Measurements from ENCODE around the gene APOBEC4. TPM values are rescaled to one million over a fixed set of nuclear protein-coding genes. Genes with fewer than 3 reads are reported as not detected.
A peak's percentile ranks its signal among the peaks of the same experiment; 100 is the strongest.

APOBEC4 gene
- total RNA-seq, 1 experiment from 2014 or later: not detected

- no peaks in the 10 kb centered on the region for H4K20me1 ChIP-seq (ENCODE audit: insufficient read depth)
- intact Hi-C loops (cut with micrococcal nuclease): no loop called here
- H3K27ac ChIP-seq (ENCODE audit: low read depth, low read length): no peak overlapping the region
- H2AFZ ChIP-seq (ENCODE audit: low read depth, low read length, poor library complexity, severe bottlenecking): peak overlapping the region; percentile 66
- no peaks in the 10 kb centered on the region for H3K79me2 ChIP-seq (ENCODE audit: insufficient read depth, low read length)
- TF ChIP-seq, protein P1, sequence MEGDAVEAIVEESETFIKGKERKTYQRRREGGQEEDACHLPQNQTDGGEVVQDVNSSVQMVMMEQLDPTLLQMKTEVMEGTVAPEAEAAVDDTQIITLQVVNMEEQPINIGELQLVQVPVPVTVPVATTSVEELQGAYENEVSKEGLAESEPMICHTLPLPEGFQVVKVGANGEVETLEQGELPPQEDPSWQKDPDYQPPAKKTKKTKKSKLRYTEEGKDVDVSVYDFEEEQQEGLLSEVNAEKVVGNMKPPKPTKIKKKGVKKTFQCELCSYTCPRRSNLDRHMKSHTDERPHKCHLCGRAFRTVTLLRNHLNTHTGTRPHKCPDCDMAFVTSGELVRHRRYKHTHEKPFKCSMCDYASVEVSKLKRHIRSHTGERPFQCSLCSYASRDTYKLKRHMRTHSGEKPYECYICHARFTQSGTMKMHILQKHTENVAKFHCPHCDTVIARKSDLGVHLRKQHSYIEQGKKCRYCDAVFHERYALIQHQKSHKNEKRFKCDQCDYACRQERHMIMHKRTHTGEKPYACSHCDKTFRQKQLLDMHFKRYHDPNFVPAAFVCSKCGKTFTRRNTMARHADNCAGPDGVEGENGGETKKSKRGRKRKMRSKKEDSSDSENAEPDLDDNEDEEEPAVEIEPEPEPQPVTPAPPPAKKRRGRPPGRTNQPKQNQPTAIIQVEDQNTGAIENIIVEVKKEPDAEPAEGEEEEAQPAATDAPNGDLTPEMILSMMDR (IDR thresholded peaks at IDR 0.05 in 2 of 3, conservative IDR thresholded peaks at IDR 0.05 in 1 of 3; ENCODE audit: borderline replicate concordance in 1 of 3, insufficient read depth in 1 of 3, low read depth in 2 of 3, low read length in 2 of 3): peak; percentile 49 to 67 (median 59); a peak in 5 of 6 replicates
- TF ChIP-seq JUND (IDR thresholded peaks at IDR 0.05) (no peak), CEBPB (IDR thresholded peaks at IDR 0.05; ENCODE audit: low read depth) (no peak), RAD21 (IDR thresholded peaks at IDR 0.05; ENCODE audit: low read depth) (peak; percentile 63)
- H3K4me2 ChIP-seq (ENCODE audit: low read length): no peak overlapping the region
- RAD21 ChIA-PET (ENCODE audit: low non-redundant PET in 1 of 2, low total read pairs in 2 of 2, uncharacterized antibody in 2 of 2, unreplicated experiment in 2 of 2): interaction anchor here in 1 of 2 experiments (0.8 kb wide), 1 partner anchor 29 kb away, joined by 3 read pairs; no protein-coding TSS in a partner anchor
- no peak for DNase-seq (ENCODE audit: low read depth, low spot score)
- H3K4me1 ChIP-seq (ENCODE audit: control insufficient read depth in 1 of 2, insufficient read depth in 2 of 2, low read length in 2 of 2): peaks cover 0 to 12% of the 10 kb centered on the region in 2 experiments; a peak in 2 of 4 replicates
- H3K36me3 ChIP-seq (ENCODE audit: control insufficient read depth in 1 of 2, insufficient read depth in 2 of 2, low read length in 2 of 2): no peaks in the 10 kb centered on the region
- no peaks in the 10 kb centered on the region for H3K27me3 ChIP-seq (ENCODE audit: insufficient read depth, low read length)
- CTCF ChIA-PET: interaction anchor here (0.8 to 1.9 kb wide), 7 partner anchors 9 to 306 kb away, joined by 3 to 11 read pairs (median 3); no protein-coding TSS in a partner anchor
- ATAC-seq: peak; percentile 94
- no peaks in the 10 kb centered on the region for H3K9me3 ChIP-seq (ENCODE audit: control insufficient read depth in 1 of 2, insufficient read depth in 1 of 2, low read depth in 1 of 2, low read length in 2 of 2)
- H3K9me2 ChIP-seq (ENCODE audit: insufficient read depth): no peaks in the 10 kb centered on the region
- no peak overlapping the region for H3K4me3 ChIP-seq (replicated peaks in 1 of 2; ENCODE audit: low read depth in 1 of 2, low read length in 2 of 2)
- no peak overlapping the region for H3K9ac ChIP-seq (ENCODE audit: low read length)
- POLR2A ChIA-PET: interaction anchor here (0.8 kb wide), 1 partner anchor 8 kb away, joined by 3 read pairs; no protein-coding TSS in a partner anchor
- BruUV-seq (replicated peaks): no TSS peak
These were observed 43.8 kb downstream of the APOBEC4 start for GRCh38 chr1:183609313-183609712.

DNA sequence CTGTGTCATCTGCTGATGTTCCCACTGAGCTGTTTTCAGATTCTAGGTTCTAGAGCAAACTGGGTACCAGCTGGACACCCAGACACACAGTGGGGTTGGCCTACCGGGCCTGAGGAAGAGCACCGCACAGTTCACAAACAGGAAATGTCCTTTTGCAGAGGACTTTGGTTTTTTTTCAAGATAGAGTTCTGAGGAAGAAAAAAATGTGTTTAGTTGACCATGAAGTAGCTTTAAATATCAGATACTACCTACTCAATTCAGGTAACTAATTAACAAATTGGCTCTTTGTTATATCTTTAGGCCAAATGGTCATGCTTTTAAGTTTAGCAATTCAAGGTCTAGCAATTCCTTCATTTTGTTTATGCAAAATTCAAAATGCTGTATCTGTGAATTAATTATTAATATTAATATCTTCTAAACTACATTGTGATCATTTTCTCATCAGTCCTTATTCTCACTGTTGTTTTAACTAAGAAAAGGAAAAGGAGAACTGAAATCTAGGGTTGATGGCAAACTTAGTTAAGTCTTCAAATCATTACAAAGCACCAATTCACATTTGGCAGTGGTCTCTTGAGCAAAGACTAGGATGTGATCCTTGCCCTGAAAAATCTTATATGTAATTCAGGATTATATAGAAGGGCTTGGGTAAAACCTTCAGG lies 45.7 kb downstream of the APOBEC4 start:
- TF ChIP-seq ELF1 (IDR thresholded peaks at IDR 0.05; ENCODE audit: borderline replicate concordance, low read depth) (no peak), EZH2 (IDR thresholded peaks at IDR 0.05) (no peak), CBX3 (IDR thresholded peaks at IDR 0.05; ENCODE audit: low read depth) (no peak), EZH2phosphoT487 (IDR thresholded peaks at IDR 0.05; ENCODE audit: borderline replicate concordance) (no peak), SRF (IDR thresholded peaks at IDR 0.05; ENCODE audit: low read depth) (no peak)
- TF ChIP-seq, protein P1 (IDR thresholded peaks at IDR 0.05 in 2 of 3, conservative IDR thresholded peaks at IDR 0.05 in 1 of 3; ENCODE audit: borderline replicate concordance in 1 of 3, insufficient read depth in 1 of 3, low read depth in 2 of 3, low read length in 2 of 3): no peak
- TF ChIP-seq, protein P2, sequence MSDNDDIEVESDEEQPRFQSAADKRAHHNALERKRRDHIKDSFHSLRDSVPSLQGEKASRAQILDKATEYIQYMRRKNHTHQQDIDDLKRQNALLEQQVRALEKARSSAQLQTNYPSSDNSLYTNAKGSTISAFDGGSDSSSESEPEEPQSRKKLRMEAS (IDR thresholded peaks at IDR 0.05): no peak
- intact Hi-C loops (cut with micrococcal nuclease): no loop called here
- ATAC-seq: no peak
- H3K9ac ChIP-seq (ENCODE audit: low read length): no peak overlapping the region
- no peaks in the 10 kb centered on the region for H3K36me3 ChIP-seq (ENCODE audit: control insufficient read depth in 1 of 2, insufficient read depth in 2 of 2, low read length in 2 of 2)
- H3K79me2 ChIP-seq (ENCODE audit: insufficient read depth, low read length): no peaks in the 10 kb centered on the region
- ChIA-PET RAD21 (ENCODE audit: low non-redundant PET in 1 of 2, low total read pairs in 2 of 2, uncharacterized antibody in 2 of 2, unreplicated experiment in 2 of 2) (no interaction called here), POLR2A (no interaction called here), CTCF (no interaction called here)
- H4K20me1 ChIP-seq (ENCODE audit: insufficient read depth): no peaks in the 10 kb centered on the region
- no peak overlapping the region for H2AFZ ChIP-seq (ENCODE audit: low read depth, low read length, poor library complexity, severe bottlenecking)
- no peak overlapping the region for H3K4me3 ChIP-seq (replicated peaks in 1 of 2; ENCODE audit: low read depth in 1 of 2, low read length in 2 of 2)
- no peak overlapping the region for H3K4me2 ChIP-seq (ENCODE audit: low read length)
- H3K27ac ChIP-seq (ENCODE audit: low read depth, low read length): no peak overlapping the region
- no TSS peak for BruUV-seq (replicated peaks)
- no peak for DNase-seq (ENCODE audit: low read depth, low spot score)
- no peaks in the 10 kb centered on the region for H3K9me2 ChIP-seq (ENCODE audit: insufficient read depth)
- H3K27me3 ChIP-seq (ENCODE audit: insufficient read depth, low read length): no peaks in the 10 kb centered on the region
- no peaks in the 10 kb centered on the region for H3K9me3 ChIP-seq (ENCODE audit: control insufficient read depth in 1 of 2, insufficient read depth in 1 of 2, low read depth in 1 of 2, low read length in 2 of 2)
- peaks cover 0 to 7% of the 10 kb centered on the region in 2 experiments; a peak in 1 of 4 replicates for H3K4me1 ChIP-seq (ENCODE audit: control insufficient read depth in 1 of 2, insufficient read depth in 2 of 2, low read length in 2 of 2)
